ENCODE results near the gene OBP2B.
A peak's percentile ranks its signal among the peaks of the same experiment; 100 is the strongest.
"Not testable (repeated sequence)": the region's sequence is repeated elsewhere in the genome, so short reads cannot be mapped to it uniquely, and the experiment has no call there.

OBP2B gene

DNA sequence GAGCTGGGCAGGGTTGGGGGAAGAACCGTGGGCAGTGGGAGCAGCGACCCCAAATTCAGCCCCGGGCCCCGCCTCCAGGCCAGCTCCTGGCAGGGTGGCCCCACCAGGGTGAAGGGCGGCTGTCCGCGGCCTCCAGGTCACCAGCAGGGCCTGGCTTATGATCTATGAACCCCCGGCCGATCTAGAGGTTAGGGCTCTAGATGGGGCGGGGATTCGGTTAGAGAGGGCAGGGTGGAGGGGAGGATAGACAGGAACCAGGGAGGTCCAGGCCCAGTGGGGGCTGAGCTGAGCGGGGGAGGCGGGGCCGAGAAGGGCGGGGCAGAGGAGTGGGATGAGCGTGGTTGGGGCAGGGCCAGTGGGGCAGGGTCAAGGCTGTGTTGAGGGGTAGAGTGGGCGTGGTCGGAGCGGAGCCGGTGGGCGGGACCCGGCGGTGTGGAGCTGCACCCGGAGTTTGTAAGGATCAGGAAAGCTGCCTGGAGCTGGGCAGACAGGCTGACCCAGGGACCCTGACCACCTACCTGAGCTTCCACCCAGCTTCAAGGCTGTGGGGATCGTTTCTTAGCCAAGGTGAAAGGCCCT lies 29.3 kb upstream of the OBP2B start:
- TF ChIP-seq, protein P1, sequence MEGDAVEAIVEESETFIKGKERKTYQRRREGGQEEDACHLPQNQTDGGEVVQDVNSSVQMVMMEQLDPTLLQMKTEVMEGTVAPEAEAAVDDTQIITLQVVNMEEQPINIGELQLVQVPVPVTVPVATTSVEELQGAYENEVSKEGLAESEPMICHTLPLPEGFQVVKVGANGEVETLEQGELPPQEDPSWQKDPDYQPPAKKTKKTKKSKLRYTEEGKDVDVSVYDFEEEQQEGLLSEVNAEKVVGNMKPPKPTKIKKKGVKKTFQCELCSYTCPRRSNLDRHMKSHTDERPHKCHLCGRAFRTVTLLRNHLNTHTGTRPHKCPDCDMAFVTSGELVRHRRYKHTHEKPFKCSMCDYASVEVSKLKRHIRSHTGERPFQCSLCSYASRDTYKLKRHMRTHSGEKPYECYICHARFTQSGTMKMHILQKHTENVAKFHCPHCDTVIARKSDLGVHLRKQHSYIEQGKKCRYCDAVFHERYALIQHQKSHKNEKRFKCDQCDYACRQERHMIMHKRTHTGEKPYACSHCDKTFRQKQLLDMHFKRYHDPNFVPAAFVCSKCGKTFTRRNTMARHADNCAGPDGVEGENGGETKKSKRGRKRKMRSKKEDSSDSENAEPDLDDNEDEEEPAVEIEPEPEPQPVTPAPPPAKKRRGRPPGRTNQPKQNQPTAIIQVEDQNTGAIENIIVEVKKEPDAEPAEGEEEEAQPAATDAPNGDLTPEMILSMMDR (conservative IDR thresholded peaks at IDR 0.05; ENCODE audit: low read depth, low read length): no peak
- H3K4me3 ChIP-seq (ENCODE audit: low read length): peak overlapping the region; percentile 43
- peak; percentile 12 for DNase-seq (ENCODE audit: low read depth)

- no peak overlapping the region for H3K4me3 ChIP-seq (ENCODE audit: low read length)
Observed at GRCh38 chr9:133237035-133237731, 28.1 kb upstream of the OBP2B start.

DNA sequence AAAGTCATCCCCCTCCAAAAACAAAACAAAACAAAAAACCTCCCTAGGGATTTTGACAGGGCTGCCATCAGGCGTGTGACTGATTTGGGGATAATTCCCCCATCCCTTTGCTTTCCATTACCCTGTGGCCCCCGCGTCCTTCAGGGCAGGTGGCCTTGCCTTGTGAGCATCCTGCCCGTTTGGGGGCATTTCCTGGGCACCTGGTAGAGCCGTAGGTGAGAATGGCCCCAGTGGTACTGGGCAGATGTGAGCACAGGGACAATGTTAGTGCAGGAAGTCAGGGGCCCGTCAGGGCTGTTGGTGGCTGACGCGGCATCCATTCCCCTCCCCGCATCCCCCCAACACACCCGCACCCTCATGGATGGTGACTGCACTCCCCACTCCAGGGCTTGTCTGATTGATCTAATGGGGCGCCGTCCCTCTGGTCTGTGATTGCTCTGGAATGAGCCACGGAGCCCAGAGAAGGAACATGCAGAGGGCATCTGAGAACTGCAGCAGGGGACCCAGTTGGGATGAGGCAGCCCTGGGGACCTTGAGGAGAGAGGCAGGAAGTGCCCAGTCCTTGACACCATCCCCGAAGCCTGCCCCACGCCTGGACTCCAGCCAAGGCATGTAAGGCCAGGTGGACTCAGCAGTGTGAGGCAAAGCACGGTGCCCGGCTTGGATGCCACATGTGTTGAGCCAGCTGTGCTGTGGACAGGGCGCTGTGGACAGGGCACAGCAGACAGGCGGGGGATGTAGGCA lies 27.4 kb upstream of the OBP2B start:
- not testable (repeated sequence) for H3K4me3 ChIP-seq (ENCODE audit: low read length); DNase-seq (ENCODE audit: low read depth)

More at GRCh38 chr9:133237035-133237731, 28.1 kb upstream of the OBP2B start:
- TF ChIP-seq, protein P1 (conservative IDR thresholded peaks at IDR 0.05; ENCODE audit: low read depth, low read length): no peak
- no peak for DNase-seq (ENCODE audit: low read depth)

GRCh38 chr9:133235549-133236222 lies 26.6 kb upstream of the OBP2B start:
- DNase-seq (ENCODE audit: low read depth): no peak
- TF ChIP-seq, protein P1 (conservative IDR thresholded peaks at IDR 0.05; ENCODE audit: low read depth, low read length): no peak
- no peak overlapping the region for H3K4me3 ChIP-seq (ENCODE audit: low read length)

GRCh38 chr9:133234577-133235322 lies 25.7 kb upstream of the OBP2B start:
- TF ChIP-seq, protein P1 (conservative IDR thresholded peaks at IDR 0.05; ENCODE audit: low read depth, low read length): no peak
- no peak overlapping the region for H3K4me3 ChIP-seq (ENCODE audit: low read length)
- DNase-seq (ENCODE audit: low read depth): no peak

- H3K4me3 ChIP-seq (ENCODE audit: low read length): no peak overlapping the region
- TF ChIP-seq, protein P1 (conservative IDR thresholded peaks at IDR 0.05; ENCODE audit: low read depth, low read length): no peak
- DNase-seq (ENCODE audit: low read depth): no peak
Observed at GRCh38 chr9:133233681-133234432, 24.8 kb upstream of the OBP2B start.

- H3K4me3 ChIP-seq (ENCODE audit: low read length); DNase-seq (ENCODE audit: low read depth): not testable (repeated sequence)
Observed at GRCh38 chr9:133231934-133232568, 23.0 kb upstream of the OBP2B start.

GRCh38 chr9:133230514-133230913 lies 21.5 kb upstream of the OBP2B start:
- not testable (repeated sequence) for DNase-seq (ENCODE audit: low read depth); H3K4me3 ChIP-seq (ENCODE audit: low read length)

Data from retinal pigment epithelial cell (primary cell).